Activated CD4-positive, CD25-positive, alpha-beta regulatory T cell treated with anti-CD3 and anti-CD28 coated beads, Interleukin-2, amount 50 U/mL, for 72 hours (primary cell): Measurements from ENCODE around the gene NCK2.

ENCODE experiments used
- DNase-seq: peaks from one replicate; pipeline ENCODE4 v3.0.0; 2021

Gene NCK2

GRCh38 chr2:105796131-105796638 is 51.5 kb downstream of the NCK2 start:
- no peak for DNase-seq

GRCh38 chr2:105796791-105797190 is 52.1 kb downstream of the NCK2 start:
- no peak for DNase-seq

GRCh38 chr2:105797298-105797819 is 52.6 kb downstream of the NCK2 start:
- DNase-seq, result peak; percentile 55

DNA sequence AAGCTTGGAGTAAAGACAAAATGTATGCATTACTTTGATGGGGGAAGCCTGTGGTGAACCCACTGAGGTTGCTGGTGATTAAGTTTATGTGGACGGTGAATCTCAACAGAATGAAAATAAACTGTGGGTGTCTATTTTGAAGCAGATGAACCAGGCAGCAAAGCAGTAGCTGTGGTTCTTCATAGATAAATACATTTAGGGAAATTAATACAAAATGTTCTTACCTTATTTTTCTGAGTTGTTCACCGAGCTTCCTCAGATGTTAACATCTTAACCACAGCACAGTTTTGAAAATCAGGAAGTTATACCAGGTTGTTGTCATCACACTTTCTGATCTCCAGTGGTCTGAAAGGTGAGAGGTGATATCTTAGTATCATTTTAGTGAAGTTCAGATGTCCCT is 53.9 kb downstream of the NCK2 start:
- no peak for DNase-seq

- no peak for DNase-seq
These were observed 55.5 kb downstream of the NCK2 start for GRCh38 chr2:105800036-105800713.

DNA sequence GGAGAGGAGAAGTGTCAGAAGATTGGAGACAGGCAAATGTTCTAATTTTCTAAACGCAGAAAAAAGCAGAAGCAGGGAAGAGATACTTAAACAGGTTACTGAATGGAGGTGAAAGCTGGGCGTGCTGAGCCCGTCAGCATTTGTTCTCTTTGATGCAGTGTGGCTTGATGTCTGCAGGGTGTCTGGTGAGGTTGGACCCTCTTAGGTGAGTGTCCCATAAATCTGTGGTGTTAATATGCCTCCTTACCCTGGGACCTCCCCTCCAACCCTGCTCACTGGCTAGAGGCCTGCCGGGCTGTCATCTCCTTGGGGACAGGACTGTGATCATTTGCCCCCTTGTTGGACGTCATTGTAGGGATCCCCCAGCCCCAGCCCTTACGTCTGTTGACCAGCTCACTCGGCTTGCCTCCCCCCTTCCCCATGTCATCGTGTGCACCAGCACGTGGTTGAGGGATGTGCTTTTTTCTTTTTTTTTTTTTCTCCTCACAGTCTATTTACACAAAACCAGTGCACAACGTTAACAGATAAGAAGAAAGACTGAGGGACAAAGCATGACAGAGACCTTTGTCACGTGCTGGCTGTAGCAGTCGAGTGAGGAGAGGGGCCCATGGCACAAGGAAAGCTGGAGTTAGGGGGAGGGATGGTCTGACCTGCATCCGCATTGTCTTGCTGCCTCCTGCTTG is 56.4 kb downstream of the NCK2 start:
- no peak for DNase-seq

DNA sequence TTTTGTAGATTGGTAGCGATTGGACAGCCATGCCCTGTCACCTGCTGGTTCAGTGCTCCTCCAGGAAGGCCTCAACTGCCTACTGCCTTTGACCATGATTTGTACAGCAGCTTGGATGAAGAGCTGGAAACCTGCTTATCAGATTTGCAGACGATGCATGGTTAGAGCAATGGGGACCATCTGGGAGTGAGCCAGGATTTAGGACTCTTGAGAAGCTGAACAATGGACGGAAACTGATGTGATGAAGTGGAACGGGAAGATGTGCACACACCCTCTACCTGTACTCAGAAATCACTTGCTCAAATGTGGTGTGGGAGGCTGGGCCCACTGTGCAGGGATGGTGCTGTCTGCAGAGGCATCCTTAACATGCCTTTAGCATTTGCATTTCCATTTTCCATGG is 57.2 kb downstream of the NCK2 start:
- no peak for DNase-seq

- peak; percentile 50 for DNase-seq
These were observed 57.9 kb downstream of the NCK2 start for GRCh38 chr2:105802587-105802986.

DNA sequence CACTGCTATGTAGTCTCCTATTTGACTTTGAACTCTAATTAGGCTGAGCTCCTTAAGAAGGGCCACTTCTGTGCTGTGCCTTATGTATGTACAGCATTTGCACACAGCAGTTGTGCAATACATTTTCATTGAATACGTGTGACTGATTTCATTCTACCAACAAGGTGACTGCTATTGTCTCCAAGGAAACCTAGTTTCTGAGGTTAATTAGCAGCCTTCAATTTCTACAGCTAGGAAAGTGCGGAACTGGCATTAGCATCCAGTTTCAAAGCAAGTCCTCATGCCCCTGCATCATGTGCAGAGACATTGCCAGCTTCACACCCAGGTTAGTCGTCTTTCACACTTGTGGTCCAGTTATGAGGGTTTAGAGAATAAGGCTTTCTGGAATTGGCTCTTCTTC is 58.6 kb downstream of the NCK2 start:
- DNase-seq, result no peak

DNA sequence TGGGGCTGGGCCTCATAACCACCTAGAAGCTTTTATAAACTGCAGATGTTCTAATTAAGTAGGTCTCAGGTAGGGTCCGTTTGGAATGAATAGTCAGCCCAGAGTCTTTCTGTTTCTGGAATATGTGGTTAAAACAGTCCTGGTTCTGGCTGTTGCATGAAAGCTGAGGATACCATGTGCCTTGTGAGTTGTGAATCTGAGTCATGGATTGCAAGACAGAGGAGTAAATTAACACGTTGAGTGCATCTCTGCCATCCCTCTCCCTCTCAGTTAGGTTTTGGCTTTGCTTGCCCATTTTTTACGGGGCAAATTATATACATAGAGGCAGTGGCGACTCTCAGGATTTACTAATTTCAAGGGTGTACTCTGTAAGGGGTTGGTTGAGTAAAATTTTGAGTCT is 59.1 kb downstream of the NCK2 start:
- DNase-seq, result no peak

GRCh38 chr2:105804266-105804665 is 59.6 kb downstream of the NCK2 start:
- no peak for DNase-seq

GRCh38 chr2:105806996-105807395 is 62.3 kb downstream of the NCK2 start:
- DNase-seq, result no peak

GRCh38 chr2:105808423-105809096 is 63.8 kb downstream of the NCK2 start:
- DNase-seq, result no peak

GRCh38 chr2:105809097-105809473 is 64.4 kb downstream of the NCK2 start:
- DNase-seq, result no peak

- DNase-seq, result no peak
These were observed 65.0 kb downstream of the NCK2 start for GRCh38 chr2:105809723-105810122.

DNA sequence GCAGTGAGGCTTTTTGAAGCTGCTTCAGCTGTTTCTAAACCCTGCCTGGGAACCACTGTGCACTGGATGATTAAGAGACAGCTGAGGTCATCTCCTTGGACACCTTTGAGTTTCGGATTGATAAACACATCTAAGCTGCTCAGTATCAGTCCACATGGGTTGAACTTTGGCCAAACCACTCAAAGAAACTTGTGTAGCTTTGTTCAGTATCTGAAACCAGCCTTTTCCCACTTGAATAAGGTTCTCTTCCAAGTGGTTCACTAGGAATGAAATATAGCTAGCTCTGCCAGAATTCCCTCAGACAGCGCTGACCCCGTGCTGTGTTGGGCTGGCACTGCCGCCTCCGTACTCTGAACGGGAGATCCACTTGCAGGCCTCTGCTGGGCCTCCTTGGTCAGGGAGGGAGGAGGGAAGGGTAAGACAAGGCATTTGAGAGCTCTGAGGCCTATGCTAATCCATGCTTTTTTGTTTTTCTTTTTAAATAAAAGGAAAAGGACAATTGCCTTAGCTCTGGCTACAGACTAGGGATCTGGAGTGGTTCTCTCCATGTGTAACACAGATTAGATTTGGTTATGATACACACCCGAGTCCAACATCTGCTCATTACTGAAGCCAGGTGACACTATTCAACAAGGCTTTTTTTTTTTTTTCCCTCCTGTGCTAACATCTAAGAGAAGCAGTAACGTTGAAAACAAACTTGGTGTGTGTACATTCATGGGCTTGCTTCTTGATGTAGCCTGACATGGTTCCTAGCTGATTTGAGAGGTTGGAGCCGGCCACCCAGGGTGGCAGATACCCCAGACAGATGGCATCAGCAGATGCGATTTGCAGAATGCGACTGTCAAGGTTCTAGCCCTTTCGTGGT is 67.7 kb downstream of the NCK2 start:
- no peak for DNase-seq

DNA sequence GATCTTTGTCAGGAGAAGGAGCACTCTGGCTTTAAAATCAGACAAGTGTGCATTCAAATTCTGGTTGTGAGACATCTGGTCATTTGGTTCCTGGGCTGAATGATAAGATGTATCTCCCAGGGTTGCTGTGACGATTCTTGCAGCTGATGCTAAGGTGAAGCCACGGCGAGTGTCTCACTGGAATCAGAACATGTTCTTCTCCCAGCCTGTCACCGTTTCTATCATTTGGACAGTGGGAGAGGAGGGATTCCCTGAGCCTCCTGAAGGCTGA is 68.3 kb downstream of the NCK2 start:
- no peak for DNase-seq

DNA sequence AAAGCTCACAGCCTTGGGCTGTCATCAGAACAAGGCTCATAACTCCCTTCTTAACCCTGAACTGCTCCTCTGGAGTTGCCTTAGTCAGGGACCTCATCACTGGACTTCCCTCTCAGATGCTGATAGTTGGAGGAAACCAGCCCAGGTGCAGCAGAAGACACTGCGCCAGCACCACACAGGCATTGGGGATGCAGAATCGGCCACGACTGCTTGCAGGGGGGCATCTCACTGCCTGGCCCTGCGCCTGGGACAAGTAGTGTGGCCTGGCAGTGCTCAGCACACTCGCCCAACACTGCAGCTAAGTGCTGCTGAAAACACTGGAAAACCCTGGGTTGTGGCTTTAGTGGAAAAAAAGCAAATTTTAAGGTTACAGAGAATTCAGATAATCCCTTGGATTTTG is 68.7 kb downstream of the NCK2 start:
- no peak for DNase-seq

- no peak for DNase-seq
These were observed 69.7 kb downstream of the NCK2 start for GRCh38 chr2:105814291-105814940.

DNA sequence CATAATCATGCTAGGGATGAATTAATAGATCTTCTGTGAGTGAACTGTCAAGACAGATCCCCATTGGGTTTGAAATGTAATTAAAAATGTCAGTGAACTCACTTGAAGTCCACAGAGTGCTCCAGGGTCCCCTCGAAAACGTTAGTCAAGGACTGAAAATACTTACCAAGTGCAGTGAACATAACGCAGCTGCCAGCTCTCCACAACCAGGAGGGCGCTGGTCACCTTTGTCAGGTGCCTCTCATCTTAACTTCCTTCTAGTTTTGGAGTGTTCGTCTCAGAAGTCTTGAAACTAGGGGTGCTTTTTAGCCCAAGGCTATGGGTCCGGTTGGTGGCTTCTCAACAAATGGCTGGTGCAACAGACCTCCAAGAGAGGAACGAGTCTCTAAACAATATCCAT is 70.7 kb downstream of the NCK2 start:
- DNase-seq, result no peak

DNA sequence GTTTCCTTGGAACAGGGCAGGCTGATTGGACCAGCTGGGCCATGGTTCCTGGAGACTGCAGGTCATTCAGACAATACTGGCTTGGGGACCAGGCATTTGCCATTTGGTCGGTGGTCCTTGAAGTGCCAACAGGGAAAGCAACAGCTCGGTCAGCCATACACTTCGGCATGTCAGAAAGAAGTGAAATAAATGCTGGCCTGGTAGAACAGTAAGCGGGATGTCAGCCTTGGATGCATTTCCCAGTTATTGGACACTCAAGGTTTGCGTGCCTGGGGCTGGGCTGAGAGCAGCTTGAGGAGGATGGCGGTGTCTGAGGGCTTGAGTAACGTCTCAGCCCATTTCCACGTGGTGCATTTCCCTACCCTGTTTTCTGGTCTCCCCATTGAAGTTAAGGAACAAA is 75.4 kb downstream of the NCK2 start:
- DNase-seq, result no peak

GRCh38 chr2:105820691-105821090 is 76.0 kb downstream of the NCK2 start:
- no peak for DNase-seq
